ENCODE data around the gene CCL4L2.

DNA sequence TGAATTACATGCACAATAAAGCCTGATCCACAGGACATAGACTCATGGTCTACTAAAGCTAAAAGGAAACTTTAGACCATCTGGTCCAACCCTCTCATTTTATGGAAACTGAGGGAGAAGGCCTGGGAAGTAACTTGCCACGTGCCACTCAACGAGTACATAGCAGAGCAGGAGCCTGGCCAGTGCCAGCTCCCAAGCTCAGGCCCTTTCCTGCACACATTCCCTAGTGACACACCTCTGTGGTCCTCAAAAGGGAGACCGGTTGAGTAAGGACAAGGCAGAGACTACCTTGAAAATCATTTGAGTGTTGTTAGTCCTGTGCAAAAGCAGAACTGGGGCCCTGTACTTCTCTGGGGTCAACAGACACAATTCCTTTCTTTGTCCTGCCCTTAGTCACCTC lies 2.8 kb downstream of the CCL4L2 start:
- TF ChIP-seq POLR2A (IDR thresholded peaks at IDR 0.05) (no peak), EP300 (IDR thresholded peaks at IDR 0.05) (no peak), CTCF (IDR thresholded peaks at IDR 0.05) (no peak)

Measured in stomach (tissue), 4 donors.